HEK293T (cell line): ENCODE results near the gene OR8D4.

Source experiments
- BHLHE40 ChIP-seq: fragments of 450-650 bp; IDR thresholded peaks from 2 replicates; pipeline ENCODE4 v1.6.1; 2016; ENCODE audit warnings: mild to moderate bottlenecking, moderate library complexity, borderline replicate concordance
- FOXA1 ChIP-seq: fragments of 450-650 bp; IDR thresholded peaks from 2 replicates; pipeline ENCODE4 v1.6.1; 2016; ENCODE audit warnings: mild to moderate bottlenecking
- FOXK2 ChIP-seq: fragments of 450-650 bp; IDR thresholded peaks from 2 replicates; pipeline ENCODE4 v1.6.1; 2016; ENCODE audit warnings: mild to moderate bottlenecking
- FOXM1 ChIP-seq: fragments of 450-650 bp; IDR thresholded peaks from 2 replicates; pipeline ENCODE4 v1.6.1; 2017; ENCODE audit warnings: mild to moderate bottlenecking, borderline replicate concordance
- HDGF ChIP-seq: fragments of 450-650 bp; IDR thresholded peaks from 2 replicates; pipeline ENCODE4 v1.6.1; 2017; ENCODE audit warnings: antibody characterized with exemption, borderline replicate concordance
- NFRKB ChIP-seq: fragments of 450-650 bp; IDR thresholded peaks from 2 replicates; pipeline ENCODE4 v1.6.1; 2016; ENCODE audit warnings: mild to moderate bottlenecking, moderate library complexity
- PKNOX1 ChIP-seq: fragments of 450-650 bp; IDR thresholded peaks from 2 replicates; pipeline ENCODE4 v1.6.1; 2016
- SUZ12 ChIP-seq: fragments of 450-650 bp; IDR thresholded peaks from 2 replicates; pipeline ENCODE4 v1.6.1; 2016; ENCODE audit warnings: mild to moderate bottlenecking

GRCh38 chr11:123892031-123892430, 9.9 kb upstream of the OR8D4 start:
- TF ChIP-seq PKNOX1 (no peak), SUZ12 (no peak), BHLHE40 (no peak), NFRKB (no peak), FOXK2 (no peak), FOXM1 (no peak), FOXA1 (no peak), HDGF (no peak)
